A673 (cell line): Measurements from ENCODE around the gene ZBTB16. TPM values are rescaled to one million over a fixed set of nuclear protein-coding genes. Genes with fewer than 3 reads are reported as not detected.

Source experiments
- BruUV-seq: library from RNA; stranded (reverse); fragments of 400-500 nt; replicated peaks from 2 replicates; lab custom pipeline; 2021; lab: Mats Ljungman, UMichigan
- CTCF ChIA-PET: fragments of 300-600 bp; sonication (Branson Sonifier 250); formaldehyde crosslinking; loops from one replicate; lab custom pipeline; 2022; ENCODE audit warnings: antibody characterized with exemption; lab: Charles Lee
- POLR2A ChIA-PET: fragments of 300-600 bp; sonication (Branson Sonifier 250); formaldehyde crosslinking; loops from one replicate; lab custom pipeline; 2022; ENCODE audit warnings: antibody characterized with exemption; ENCODE audit not compliant: low non-redundant PET; lab: Charles Lee
- DNase-seq: peaks from one replicate; pipeline ENCODE4 v3.0.0-alpha.2; 2015; ENCODE audit warnings: low spot score
- H3K27ac ChIP-seq: fragments of 200-600 bp; sonication (generic); 2 replicates; pipeline ENCODE4 v1.5.1; 2016; ENCODE audit warnings: mixed run types, low read depth, mild to moderate bottlenecking, mixed read lengths, antibody characterized with exemption, low read length; ENCODE audit not compliant: poor library complexity, severe bottlenecking
- H3K27me3 ChIP-seq: fragments of 200-600 bp; sonication (generic); replicated peaks from 2 replicates; pipeline ENCODE4 v1.6.1; 2017; ENCODE audit warnings: mixed run types, low read depth, mild to moderate bottlenecking, mixed read lengths, antibody characterized with exemption, low read length; ENCODE audit not compliant: insufficient read depth, poor library complexity
- H3K36me3 ChIP-seq: fragments of 200-600 bp; sonication (generic); 2 replicates; pipeline ENCODE4 v1.6.1; 2016; ENCODE audit warnings: mixed run types, mild to moderate bottlenecking, mixed read lengths, antibody characterized with exemption, low read length; ENCODE audit not compliant: insufficient read depth, poor library complexity, severe bottlenecking
- H3K4me1 ChIP-seq: fragments of 200-600 bp; sonication (generic); 2 replicates; pipeline ENCODE4 v1.6.1; 2017; ENCODE audit warnings: mixed run types, mild to moderate bottlenecking, mixed read lengths, antibody characterized with exemption, low read length; ENCODE audit not compliant: insufficient read depth, poor library complexity, severe bottlenecking
- H3K4me3 ChIP-seq: fragments of 200-600 bp; sonication (generic); 2 replicates; pipeline ENCODE4 v1.5.1; 2016; ENCODE audit warnings: low read depth, mixed run types, mild to moderate bottlenecking, mixed read lengths, low read length; ENCODE audit not compliant: poor library complexity, severe bottlenecking
- H3K9me3 ChIP-seq: fragments of 200-600 bp; sonication (generic); 2 replicates; pipeline ENCODE4 v1.6.1; 2016; ENCODE audit warnings: mixed run types, low read depth, mild to moderate bottlenecking, mixed read lengths, antibody characterized with exemption, low read length; ENCODE audit not compliant: poor library complexity, severe bottlenecking
- EZH2 ChIP-seq: fragments of 200-600 bp; sonication (generic); IDR thresholded peaks from 2 replicates; pipeline ENCODE4 v1.6.1; 2017; ENCODE audit warnings: borderline replicate concordance, low read depth, mild to moderate bottlenecking, mixed read lengths, antibody characterized with exemption, low read length; ENCODE audit not compliant: poor library complexity, severe bottlenecking
- intact Hi-C: fragments of 100-400 bp; cut with micrococcal nuclease; formaldehyde crosslinking; loops from one replicate; pipeline ENCODE4 v1.10.0; 2022; ENCODE audit not compliant: unreplicated experiment
- total RNA-seq: library from RNA; stranded (reverse); gene quantifications from 2 replicates; pipeline ENCODE4 v1.2.3, GENCODE V29; 2021
- TF ChIP-seq, protein P1 (sequence below): fragments of 300-800, 200-600 bp; sonication (generic); conservative IDR thresholded peaks from 2 replicates; pipeline ENCODE4 v1.5.1; 2017; ENCODE audit warnings: low read depth, mild to moderate bottlenecking, antibody characterized with exemption, low read length, moderate library complexity, mixed read lengths

Gene ZBTB16
- total RNA-seq, 1 experiment from 2014 or later = 12.0 TPM

DNA sequence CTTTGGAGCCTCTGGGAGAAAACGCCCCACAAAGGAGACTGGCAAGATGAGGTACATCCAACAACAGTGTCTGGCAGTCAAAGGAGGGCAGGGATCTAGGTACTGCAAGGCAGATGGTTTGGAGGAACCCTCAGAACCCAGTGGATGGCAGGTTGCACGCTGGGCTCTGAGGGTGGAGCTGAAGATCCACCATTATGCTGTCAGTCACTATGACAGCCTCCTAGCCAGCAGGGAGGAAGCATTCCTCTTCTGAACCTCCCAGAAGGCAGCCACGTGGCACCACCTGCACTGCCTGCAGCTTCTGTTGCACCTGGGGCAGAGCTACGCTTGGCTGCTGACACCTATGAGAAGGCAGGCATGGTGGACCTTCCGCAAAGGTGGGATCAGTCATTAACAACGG, 44.4 kb upstream of the ZBTB16 start:
- CTCF ChIA-PET = no interaction called here
- Histone ChIP-seq H3K4me1 (no peaks in the 10 kb centered on the region), H3K27me3 (peaks cover under 1% of the 10 kb centered on the region), H3K4me3 (no peak overlapping the region), H3K9me3 (no peaks in the 10 kb centered on the region), H3K27ac (no peak overlapping the region), H3K36me3 (no peaks in the 10 kb centered on the region)
- no TSS peak for BruUV-seq
- intact Hi-C loops = no loop called here
- no peak for TF ChIP-seq EZH2
- TF ChIP-seq, protein P1, sequence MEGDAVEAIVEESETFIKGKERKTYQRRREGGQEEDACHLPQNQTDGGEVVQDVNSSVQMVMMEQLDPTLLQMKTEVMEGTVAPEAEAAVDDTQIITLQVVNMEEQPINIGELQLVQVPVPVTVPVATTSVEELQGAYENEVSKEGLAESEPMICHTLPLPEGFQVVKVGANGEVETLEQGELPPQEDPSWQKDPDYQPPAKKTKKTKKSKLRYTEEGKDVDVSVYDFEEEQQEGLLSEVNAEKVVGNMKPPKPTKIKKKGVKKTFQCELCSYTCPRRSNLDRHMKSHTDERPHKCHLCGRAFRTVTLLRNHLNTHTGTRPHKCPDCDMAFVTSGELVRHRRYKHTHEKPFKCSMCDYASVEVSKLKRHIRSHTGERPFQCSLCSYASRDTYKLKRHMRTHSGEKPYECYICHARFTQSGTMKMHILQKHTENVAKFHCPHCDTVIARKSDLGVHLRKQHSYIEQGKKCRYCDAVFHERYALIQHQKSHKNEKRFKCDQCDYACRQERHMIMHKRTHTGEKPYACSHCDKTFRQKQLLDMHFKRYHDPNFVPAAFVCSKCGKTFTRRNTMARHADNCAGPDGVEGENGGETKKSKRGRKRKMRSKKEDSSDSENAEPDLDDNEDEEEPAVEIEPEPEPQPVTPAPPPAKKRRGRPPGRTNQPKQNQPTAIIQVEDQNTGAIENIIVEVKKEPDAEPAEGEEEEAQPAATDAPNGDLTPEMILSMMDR = no peak
- POLR2A ChIA-PET = no interaction called here
- no peak for DNase-seq

GRCh38 chr11:114016986-114017385, 42.5 kb upstream of the ZBTB16 start:
- H3K4me1 ChIP-seq = no peaks in the 10 kb centered on the region
- intact Hi-C loops = no loop called here
- BruUV-seq = no TSS peak
- no peak for DNase-seq
- no peak overlapping the region for H3K27ac ChIP-seq
- no peaks in the 10 kb centered on the region for H3K36me3 ChIP-seq
- ChIA-PET CTCF (no interaction called here), POLR2A (no interaction called here)
- TF ChIP-seq, protein P1 = no peak
- no peak for TF ChIP-seq EZH2
- no peaks in the 10 kb centered on the region for H3K27me3 ChIP-seq
- H3K9me3 ChIP-seq = no peaks in the 10 kb centered on the region
- H3K4me3 ChIP-seq = no peak overlapping the region

DNA sequence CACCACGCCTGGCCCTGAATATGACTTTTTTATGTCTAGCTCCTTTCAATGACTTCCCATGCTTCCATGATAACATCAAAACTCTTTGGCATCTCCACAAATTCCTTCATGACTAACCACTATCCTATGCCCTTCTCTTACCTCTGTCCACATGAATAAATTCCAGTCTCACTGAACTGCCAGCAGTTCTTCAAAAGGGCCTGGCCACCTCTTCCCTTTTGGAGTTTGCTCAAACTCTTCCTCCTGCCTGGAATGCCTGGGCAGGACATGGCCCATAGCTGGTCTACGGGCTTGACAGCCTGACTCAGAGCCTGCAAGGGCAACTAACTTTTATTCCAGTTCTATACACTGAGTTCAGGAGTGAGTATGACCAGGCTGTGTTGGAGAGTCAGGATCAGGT, 41.8 kb upstream of the ZBTB16 start:
- H3K36me3 ChIP-seq = no peaks in the 10 kb centered on the region

More for the DNA sequence above, 41.8 kb upstream of the ZBTB16 start:
- intact Hi-C loops = no loop called here
- H3K27ac ChIP-seq = no peak overlapping the region
- POLR2A ChIA-PET = no interaction called here
- TF ChIP-seq EZH2 = no peak
- TF ChIP-seq, protein P1 = no peak
- CTCF ChIA-PET = no interaction called here
- H3K4me1 ChIP-seq = no peaks in the 10 kb centered on the region
- no peaks in the 10 kb centered on the region for H3K9me3 ChIP-seq
- no peak overlapping the region for H3K4me3 ChIP-seq
- BruUV-seq = no TSS peak
- no peak for DNase-seq
- H3K27me3 ChIP-seq = no peaks in the 10 kb centered on the region
